ENCODE data around the gene TMPRSS2.

GRCh38 chr21:41483415-41483814 is 24.5 kb downstream of the TMPRSS2 start:
- TF ChIP-seq, protein P1, sequence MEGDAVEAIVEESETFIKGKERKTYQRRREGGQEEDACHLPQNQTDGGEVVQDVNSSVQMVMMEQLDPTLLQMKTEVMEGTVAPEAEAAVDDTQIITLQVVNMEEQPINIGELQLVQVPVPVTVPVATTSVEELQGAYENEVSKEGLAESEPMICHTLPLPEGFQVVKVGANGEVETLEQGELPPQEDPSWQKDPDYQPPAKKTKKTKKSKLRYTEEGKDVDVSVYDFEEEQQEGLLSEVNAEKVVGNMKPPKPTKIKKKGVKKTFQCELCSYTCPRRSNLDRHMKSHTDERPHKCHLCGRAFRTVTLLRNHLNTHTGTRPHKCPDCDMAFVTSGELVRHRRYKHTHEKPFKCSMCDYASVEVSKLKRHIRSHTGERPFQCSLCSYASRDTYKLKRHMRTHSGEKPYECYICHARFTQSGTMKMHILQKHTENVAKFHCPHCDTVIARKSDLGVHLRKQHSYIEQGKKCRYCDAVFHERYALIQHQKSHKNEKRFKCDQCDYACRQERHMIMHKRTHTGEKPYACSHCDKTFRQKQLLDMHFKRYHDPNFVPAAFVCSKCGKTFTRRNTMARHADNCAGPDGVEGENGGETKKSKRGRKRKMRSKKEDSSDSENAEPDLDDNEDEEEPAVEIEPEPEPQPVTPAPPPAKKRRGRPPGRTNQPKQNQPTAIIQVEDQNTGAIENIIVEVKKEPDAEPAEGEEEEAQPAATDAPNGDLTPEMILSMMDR (IDR thresholded peaks at IDR 0.05) = no peak
- no peak for TF ChIP-seq POLR2A (IDR thresholded peaks at IDR 0.05)

Measured in gastroesophageal sphincter (tissue), 3 donors.